ENCODE results near the gene AQP9.
"Not testable (repeated sequence)": the region's sequence is repeated elsewhere in the genome, so short reads cannot be mapped to it uniquely, and the experiment has no call there.

The AQP9 gene

DNA sequence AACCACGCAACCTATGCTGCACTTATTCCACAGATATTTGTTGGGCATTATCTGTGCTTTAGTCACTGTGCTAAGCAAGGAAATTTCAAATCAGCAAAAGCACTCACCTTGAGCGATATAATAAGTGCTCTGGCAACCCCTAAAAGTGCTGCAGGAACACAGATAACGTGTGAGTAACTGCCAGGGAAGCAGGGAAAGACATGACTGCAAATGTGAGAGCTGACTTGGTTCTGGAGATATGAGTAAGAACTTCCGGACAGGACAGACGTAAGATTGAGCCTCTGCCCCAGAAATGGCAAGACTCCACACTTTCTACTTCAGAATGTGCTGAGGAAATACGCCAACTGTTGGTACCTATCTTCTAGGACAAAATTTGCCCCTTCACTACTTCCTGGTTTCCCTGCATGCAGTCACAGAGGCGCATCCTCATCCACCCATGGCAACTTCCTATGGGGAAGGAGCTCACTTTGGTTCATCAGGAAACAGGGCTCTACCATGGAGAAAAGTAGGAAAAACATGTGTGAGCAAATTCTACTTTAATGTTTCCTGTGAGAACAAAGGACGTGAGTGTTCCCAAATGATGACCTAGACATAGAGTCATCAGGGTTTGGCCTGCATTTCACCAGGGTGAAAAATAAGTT lies 41.7 kb downstream of the AQP9 start:
- no peak for DNase-seq (ENCODE audit: low read depth in 2 of 2)

DNA sequence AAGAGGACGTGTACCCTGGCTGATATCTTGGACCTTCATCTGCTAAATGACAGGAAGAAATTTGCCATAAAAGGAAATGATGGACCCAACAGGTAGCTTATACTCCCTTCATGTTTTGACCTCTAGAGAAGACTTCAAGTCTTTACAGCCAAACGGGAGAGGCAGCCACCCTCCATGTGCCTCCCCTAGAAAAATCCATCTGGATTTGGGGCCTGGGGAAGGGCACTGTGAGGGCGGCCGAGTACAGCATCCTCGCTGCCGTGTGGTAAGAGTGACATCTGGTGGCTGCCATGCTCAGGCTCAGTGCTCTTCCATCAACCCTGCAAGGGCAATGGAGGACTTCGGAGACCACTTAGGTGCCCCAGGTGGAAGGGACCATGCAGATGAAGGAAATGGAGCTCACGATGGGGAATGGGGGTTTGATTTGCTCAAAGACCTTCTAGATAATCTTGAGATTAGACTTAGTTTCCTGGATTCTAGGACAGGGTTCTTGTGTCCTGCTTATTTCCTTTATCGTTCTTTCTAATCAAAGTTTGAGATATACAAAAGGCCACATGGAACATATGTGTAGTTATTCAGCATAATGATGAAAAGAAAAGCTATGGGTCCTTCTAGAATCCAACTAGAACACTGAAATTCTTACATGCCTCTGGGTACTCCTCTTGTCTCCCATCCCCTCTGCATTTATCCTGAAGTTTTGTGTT lies 44.4 kb downstream of the AQP9 start:
- no peak for DNase-seq (ENCODE audit: low read depth in 2 of 2)

DNA sequence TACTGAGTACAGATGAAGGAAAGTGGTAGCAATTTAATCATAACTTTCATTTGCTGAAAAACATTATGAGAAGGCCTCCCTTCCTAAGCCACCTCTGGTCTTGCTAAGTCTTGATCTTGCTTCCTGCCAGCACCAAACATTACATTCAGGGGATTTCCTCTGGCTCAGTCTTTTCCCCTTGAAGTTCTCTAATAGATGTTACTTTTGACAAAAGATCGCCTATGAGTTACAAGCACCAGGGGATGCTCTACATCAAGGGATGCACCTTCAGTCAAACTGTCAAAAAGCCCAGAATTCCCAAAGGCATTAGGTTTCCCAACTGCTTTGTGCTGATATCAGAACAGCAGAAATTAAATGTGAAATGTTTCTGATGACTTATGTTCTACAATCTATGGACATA lies 47.3 kb downstream of the AQP9 start:
- no peak for DNase-seq (ENCODE audit: low read depth in 2 of 2)

DNA sequence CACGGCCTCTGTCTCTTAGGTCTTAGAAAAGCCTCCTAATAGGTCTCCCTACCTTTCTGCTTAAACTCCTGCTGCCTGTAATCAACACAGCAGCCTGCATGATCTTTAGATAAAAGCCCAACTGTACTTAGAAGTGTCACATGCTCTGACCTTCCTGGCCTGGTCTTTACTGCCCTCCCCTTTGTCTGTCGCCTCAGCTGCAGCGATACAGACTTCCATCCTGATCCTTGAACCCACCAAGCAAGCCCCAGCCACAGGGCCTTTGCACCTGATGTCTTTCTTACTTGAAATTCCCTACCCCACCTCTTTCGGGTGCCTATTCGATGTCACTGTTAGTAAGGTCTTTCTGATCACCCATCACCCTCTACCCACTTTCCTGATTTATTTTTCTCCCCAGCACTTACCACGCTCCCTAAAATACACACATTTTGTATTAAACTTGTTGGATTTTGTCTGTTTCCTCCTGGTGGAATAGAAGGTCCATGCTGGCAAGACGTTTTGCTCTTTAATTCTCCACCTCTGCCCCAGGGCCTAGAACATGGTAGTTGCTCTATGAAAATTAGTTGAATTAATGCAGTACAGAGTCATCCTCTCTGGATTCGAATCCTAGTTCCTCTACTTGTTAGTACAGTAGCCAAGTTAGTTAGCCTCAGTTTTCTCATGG lies 51.1 kb downstream of the AQP9 start:
- DNase-seq (ENCODE audit: low read depth in 2 of 2) = no peak

DNA sequence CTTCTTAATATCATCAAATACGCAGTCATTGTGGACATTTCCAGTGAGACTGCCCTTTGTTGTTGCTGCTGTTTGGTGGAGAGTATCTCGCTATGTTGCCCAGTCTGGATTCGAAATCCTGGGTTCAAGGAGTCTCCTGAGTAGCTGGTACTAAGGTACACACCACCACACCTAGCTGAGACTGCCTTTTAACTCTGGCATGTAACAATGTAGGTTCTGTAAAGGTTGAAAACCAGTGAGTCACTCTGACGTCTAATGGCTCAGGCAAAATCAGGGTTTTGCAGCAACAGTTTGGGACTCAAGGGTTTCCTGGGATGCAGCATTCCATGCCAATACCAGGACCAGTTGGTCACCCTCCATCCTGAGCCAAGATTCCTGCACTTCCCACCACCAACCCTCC lies 52.2 kb downstream of the AQP9 start:
- no peak for DNase-seq (ENCODE audit: low read depth in 2 of 2)

DNA sequence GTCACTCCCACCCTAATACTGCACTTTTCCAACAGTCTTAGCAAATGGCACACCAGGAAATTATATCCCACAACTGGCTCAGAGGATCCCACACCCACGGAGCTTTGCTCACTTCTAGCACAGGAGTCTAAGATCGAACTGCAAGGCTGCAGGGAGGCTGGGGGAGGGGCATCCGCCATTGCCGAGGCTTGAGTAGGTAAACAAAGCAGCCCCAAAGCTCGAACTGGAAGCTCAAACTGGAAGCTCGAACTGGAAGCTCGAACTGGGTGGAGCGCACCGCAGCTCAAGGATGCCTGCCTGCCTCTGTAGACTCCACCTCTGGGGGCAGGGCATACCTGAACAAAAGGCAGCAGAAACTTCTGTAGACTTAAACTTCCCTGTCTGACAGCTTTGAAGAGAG lies 55.5 kb downstream of the AQP9 start:
- DNase-seq (ENCODE audit: low read depth in 2 of 2) = not testable (repeated sequence)

- DNase-seq (ENCODE audit: low read depth in 2 of 2) = no peak
These were observed 62.6 kb downstream of the AQP9 start for GRCh38 chr15:58200739-58201138.

DNA sequence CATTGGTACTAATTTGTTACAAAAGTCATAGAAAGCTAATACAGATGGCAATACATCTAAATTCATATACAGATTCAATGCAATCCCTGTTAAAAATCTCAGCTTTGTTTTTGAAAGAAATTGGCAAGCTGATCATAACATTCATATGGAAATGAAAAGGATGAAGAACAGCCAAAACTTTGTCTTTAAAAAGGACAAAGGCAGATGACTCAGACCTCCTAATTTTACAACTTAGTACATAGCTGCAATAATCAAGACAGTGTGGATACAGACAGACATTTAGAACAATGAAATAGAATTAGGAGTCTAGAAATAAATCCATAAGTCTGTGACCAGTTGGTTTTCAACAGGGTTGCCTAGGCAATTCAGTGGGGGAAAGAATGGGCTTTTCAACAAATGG lies 63.3 kb downstream of the AQP9 start:
- peak; percentile 80 to 85 for DNase-seq (ENCODE audit: low read depth in 2 of 2)

DNA sequence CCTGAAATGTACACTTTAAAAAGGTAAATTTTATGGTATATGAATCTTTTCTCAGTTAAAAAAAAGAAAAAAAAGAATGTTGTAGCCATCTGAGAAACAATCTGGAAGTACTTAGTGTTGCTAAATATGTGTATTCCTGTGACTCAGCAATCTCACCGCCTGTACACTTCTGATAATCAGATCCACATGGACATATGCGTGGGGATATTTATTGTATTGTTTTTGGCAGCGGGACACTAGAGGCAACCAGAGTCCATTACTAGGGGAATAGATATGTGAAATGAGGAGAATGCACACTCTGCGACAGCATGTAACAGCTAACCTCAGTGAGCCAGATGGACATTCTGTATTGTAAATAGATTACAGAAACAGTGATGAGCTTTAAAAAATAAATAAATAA lies 65.4 kb downstream of the AQP9 start:
- DNase-seq (ENCODE audit: low read depth in 2 of 2) = peak; percentile 99 to 100

- no peak for DNase-seq (ENCODE audit: low read depth in 2 of 2)
These were observed 68.0 kb downstream of the AQP9 start for GRCh38 chr15:58206151-58206550.

DNA sequence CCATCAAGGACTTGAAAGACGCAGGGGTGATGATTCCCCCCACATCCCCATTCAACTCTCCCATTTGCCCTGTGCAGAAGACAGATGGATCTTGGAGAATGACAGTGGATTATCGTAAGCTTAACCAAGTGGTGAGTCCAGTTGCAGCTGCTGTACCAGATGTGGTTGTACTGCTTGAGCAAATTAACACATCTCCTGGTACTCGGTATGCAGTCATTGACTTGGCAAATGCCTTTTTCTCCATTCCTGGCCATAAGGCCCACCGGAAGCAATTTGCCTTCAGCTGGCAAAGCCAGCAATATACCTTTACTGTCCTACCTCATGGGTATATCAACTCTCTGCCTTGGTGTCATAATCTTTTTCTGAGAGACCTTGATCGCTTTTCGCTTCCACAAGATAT lies 70.0 kb downstream of the AQP9 start:
- DNase-seq (ENCODE audit: low read depth in 2 of 2) = not testable (repeated sequence)

DNA sequence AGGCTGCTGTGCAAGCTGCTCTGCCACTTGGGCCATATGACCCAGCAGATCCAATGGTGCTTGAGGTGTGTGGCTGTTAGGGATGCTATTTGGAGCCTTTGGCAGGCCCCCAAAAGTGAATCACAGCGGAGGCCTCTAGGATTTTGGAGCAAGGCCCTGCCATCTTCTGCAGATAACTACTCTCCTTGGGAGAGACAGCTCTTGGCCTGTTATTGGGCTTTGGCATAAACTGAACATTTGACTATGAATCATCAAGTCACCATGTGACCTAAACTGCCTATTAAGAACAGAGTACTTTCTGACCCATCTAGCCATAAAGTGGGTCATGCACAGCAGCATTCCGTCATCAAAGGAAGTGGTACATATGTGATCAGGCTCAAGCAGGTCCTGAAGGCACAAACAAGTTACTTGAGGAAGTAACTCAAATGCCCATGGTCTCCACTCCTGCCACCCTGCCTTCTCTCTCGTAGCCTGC lies 70.9 kb downstream of the AQP9 start:
- DNase-seq (ENCODE audit: low read depth in 2 of 2) = not testable (repeated sequence)

DNA sequence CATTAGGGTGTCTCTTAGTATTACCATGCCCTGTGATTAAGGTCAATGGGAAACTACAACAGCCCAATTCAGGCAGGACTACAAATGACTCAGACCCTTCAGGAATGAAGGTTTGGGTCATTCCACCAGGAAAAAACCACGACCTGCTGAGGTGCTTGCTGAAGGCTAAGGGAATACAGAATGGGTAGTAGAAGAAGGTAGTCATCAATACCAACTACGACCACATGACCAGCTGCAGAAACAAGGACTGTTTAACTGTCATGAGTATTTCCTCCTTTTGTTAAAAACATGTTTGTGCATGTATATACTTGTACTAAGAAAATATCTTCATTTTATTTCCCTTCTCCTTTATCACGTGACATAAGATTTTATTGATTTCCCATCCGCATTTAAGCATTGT lies 71.8 kb downstream of the AQP9 start:
- not testable (repeated sequence) for DNase-seq (ENCODE audit: low read depth in 2 of 2)

- no peak for DNase-seq (ENCODE audit: low read depth in 2 of 2)
These were observed 74.8 kb downstream of the AQP9 start for GRCh38 chr15:58212909-58213526.

- peak; percentile 83 to 86 for DNase-seq (ENCODE audit: low read depth in 2 of 2)
These were observed 75.6 kb downstream of the AQP9 start for GRCh38 chr15:58213587-58214338.

DNA sequence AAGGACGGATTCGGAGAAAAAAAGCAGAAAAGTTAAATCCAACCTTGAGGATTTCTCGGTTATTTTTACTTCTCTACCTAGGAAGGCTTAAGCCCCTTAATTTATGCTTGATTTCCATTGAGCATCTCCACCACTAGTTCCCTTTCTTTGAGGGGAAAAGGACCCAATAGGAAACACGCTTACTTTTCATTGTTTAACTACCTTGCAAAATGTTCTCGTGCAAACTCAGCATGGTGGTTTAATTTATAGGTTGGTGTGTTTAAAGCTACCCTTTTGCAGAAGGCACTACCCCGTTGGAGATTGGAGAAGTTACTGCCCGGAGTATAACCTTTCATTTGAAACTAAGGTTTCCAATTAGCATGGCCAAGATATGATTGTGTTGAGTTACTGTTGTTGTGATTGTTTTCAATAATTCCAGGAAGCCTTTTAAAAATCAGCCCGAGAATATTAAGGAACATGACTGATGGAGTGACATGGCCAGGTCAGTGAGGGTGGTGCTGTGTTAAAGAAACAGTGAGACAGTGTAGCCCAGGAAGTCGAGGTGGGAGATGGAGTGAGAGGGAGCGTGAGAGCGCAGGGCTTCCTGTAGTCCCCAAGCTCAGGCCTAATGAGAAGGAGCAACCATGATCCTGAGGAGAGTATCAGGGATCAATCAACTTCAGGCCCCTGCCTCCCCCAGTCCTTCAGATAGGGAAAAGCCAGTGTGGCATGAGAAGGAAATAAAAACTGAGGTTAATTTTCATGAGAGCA lies 76.6 kb downstream of the AQP9 start:
- no peak for DNase-seq (ENCODE audit: low read depth in 2 of 2)

GRCh38 chr15:58217460-58217859 lies 79.3 kb downstream of the AQP9 start:
- DNase-seq (ENCODE audit: low read depth in 2 of 2) = no peak

- no peak for DNase-seq (ENCODE audit: low read depth in 2 of 2)
These were observed 83.5 kb downstream of the AQP9 start for GRCh38 chr15:58221591-58222241.

DNA sequence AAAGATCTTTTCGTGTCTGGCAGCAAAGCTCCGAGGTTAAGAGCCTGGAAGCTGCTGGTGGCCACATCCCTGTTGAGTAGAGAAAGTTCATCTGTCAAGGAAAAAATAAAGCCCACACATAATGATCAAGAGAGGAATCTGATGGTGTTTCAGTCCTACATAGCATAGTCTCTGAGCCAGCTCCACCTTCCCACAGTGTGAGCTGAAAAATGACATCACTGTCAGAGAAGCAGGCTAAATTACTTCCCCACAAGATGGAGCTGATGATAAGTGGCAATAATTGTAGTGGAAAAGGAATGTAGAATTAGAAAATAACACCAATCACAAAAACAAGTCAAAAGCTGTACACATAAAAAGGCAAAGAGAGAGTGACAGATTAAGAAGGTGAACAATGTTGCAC lies 84.5 kb downstream of the AQP9 start:
- peak in 1 of 2 experiments; percentile 40 for DNase-seq (ENCODE audit: low read depth in 2 of 2)

DNA sequence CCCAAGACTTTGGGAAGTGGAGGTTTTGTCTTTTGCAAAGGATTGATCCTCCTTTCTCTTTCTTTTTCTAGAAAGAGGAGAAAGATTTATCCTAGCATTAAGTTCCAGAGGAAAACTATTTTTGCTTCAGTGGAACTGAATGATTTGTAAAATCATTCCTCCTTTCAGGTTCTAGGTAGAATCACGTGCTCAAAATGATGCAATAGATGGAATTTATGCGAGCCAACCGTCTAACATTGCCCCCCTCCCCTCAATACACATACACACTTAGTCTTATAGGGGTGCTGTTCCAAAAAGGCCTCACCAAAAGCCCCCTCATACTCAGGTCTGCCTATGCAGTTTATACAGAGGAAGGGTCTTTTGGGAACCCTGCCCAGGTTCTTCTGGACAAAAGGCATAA lies 85.3 kb downstream of the AQP9 start:
- no peak for DNase-seq (ENCODE audit: low read depth in 2 of 2)

- no peak for DNase-seq (ENCODE audit: low read depth in 2 of 2)
These were observed 85.9 kb downstream of the AQP9 start for GRCh38 chr15:58224068-58224467.

All from fibroblast of skin of left biceps (primary cell).